GM12878 (cell line): ENCODE measurements around the gene ACTA2. TPM values are rescaled to one million over a fixed set of nuclear protein-coding genes. Genes with fewer than 3 reads are reported as not detected.

Source experiments
- ATAC-seq: fragments of 200-7000 bp; cut with Tn5 transposase; 3 replicates; pipeline ENCODE4 v1.9.1; 2020; ENCODE audit warnings: mild to moderate bottlenecking, moderate library complexity
- BruUV-seq: library from RNA; stranded (reverse); fragments of 400-500 nt; replicated peaks from 2 replicates; lab custom pipeline; 2021; lab: Mats Ljungman, UMichigan
- CTCF ChIA-PET: fragments of 300-600 bp; sonication (Branson Sonifier 250); formaldehyde crosslinking; extraction: SDS; loops from one replicate; lab custom pipeline; 2021; ENCODE audit warnings: inconsistent platforms; lab: Yijun Ruan, JAX
- POLR2A ChIA-PET: fragments of 350-600 bp; formaldehyde crosslinking; extraction: SDS; loops from one replicate; lab custom pipeline; 2021; ENCODE audit warnings: inconsistent platforms; lab: Charles Lee
- RAD21 ChIA-PET: fragments of 300-600 bp; sonication (Branson Sonifier 250); formaldehyde crosslinking; loops from one replicate; lab custom pipeline; 2023; ENCODE audit warnings: antibody characterized with exemption; ENCODE audit not compliant: unreplicated experiment; lab: Charles Lee
- SMC1A ChIA-PET: fragments of 300-600 bp; sonication (Branson Sonifier 250); formaldehyde crosslinking; loops from one replicate; lab custom pipeline; 2023; ENCODE audit not compliant: unreplicated experiment, uncharacterized antibody; lab: Charles Lee
- DNase-seq: peaks from one replicate; pipeline ENCODE4 v3.0.0-alpha.2; 2011; ENCODE audit warnings: low read depth, low spot score
- FAIRE-seq: peaks from 3 replicates; lab custom pipeline; 2011; peaks lifted over from hg19 to GRCh38; lab: Jason Lieb, UNC
- H2AFZ ChIP-seq: 2 replicates; pipeline ENCODE4 v1.6.0; 2011; ENCODE audit warnings: low read depth, low read length, control low read depth; ENCODE audit not compliant: control insufficient read depth
- H3K27ac ChIP-seq: 2 replicates; pipeline ENCODE4 v1.5.1; 2011; ENCODE audit warnings: control low read depth; ENCODE audit not compliant: control insufficient read depth, insufficient read depth
- H3K27me3 ChIP-seq, 2 experiments: replicated peaks in 1 of 2; 2 replicates each; pipeline versions ENCODE4 v1.6.0 to v1.6.1; 2011; ENCODE audit warnings: low read length in 1 of 2; ENCODE audit not compliant: control insufficient read depth in 2 of 2, insufficient read depth in 2 of 2
- H3K36me3 ChIP-seq, 2 experiments: 2 replicates each; pipeline ENCODE4 v1.5.1; 2011; ENCODE audit warnings: low read length in 1 of 2; ENCODE audit not compliant: control insufficient read depth in 2 of 2, insufficient read depth in 2 of 2
- H3K4me1 ChIP-seq: 2 replicates; pipeline ENCODE4 v1.6.1; 2011; ENCODE audit warnings: mild to moderate bottlenecking, low read length, moderate library complexity, mixed read lengths; ENCODE audit not compliant: control insufficient read depth, insufficient read depth
- H3K4me2 ChIP-seq: 2 replicates; pipeline ENCODE4 v1.6.0; 2011; ENCODE audit warnings: control low read depth; ENCODE audit not compliant: control insufficient read depth, insufficient read depth
- H3K4me3 ChIP-seq: fragments of 200-600 bp; sonication (generic); 2 replicates; pipeline ENCODE4 v1.5.1; 2016
- H3K79me2 ChIP-seq: 2 replicates; pipeline ENCODE4 v1.6.0; 2011; ENCODE audit warnings: low read length; ENCODE audit not compliant: control insufficient read depth, insufficient read depth
- H3K9ac ChIP-seq: 2 replicates; pipeline ENCODE4 v1.8.0; 2011; ENCODE audit warnings: low read length, control low read depth, mixed read lengths; ENCODE audit not compliant: control insufficient read depth, insufficient read depth
- H3K9me3 ChIP-seq: replicated peaks from 3 replicates; pipeline ENCODE4 v1.5.1; 2011; ENCODE audit warnings: mild to moderate bottlenecking, low read length; ENCODE audit not compliant: control insufficient read depth, insufficient read depth
- H4K20me1 ChIP-seq: 2 replicates; pipeline ENCODE4 v1.6.0; 2011; ENCODE audit not compliant: control insufficient read depth, insufficient read depth
- CREB1 ChIP-seq: IDR thresholded peaks from 2 replicates; pipeline ENCODE4 v1.6.1; 2012; ENCODE audit warnings: low read depth, mild to moderate bottlenecking, inconsistent platforms
- E4F1 ChIP-seq: fragments of 450-650 bp; IDR thresholded peaks from 2 replicates; pipeline ENCODE4 v1.6.1; 2018; ENCODE audit warnings: borderline replicate concordance, mild to moderate bottlenecking; ENCODE audit not compliant: partially characterized antibody
- ELK1 ChIP-seq: IDR thresholded peaks from 2 replicates; pipeline ENCODE4 v1.6.1; 2012; ENCODE audit warnings: low read depth, low read length, improper control_type of control experiment
- NFYB ChIP-seq: IDR thresholded peaks from 2 replicates; pipeline ENCODE4 v1.6.1; 2011; ENCODE audit warnings: low read depth, mild to moderate bottlenecking, low read length, improper control_type of control experiment, moderate library complexity; ENCODE audit not compliant: insufficient read depth
- NR2C2 ChIP-seq: IDR thresholded peaks from 2 replicates; pipeline ENCODE4 v1.6.1; 2011; ENCODE audit warnings: borderline replicate concordance, low read depth; ENCODE audit not compliant: control insufficient read depth, insufficient read length
- SMAD5 ChIP-seq: IDR thresholded peaks from 2 replicates; pipeline ENCODE4 v1.6.1; 2016; ENCODE audit warnings: antibody characterized with exemption, low read depth
- SP1 ChIP-seq: IDR thresholded peaks from one replicate; pipeline ENCODE4 v1.6.1; 2011; ENCODE audit warnings: low read depth, low read length
- SPI1 ChIP-seq: IDR thresholded peaks from 2 replicates; pipeline ENCODE4 v1.6.1; 2011; ENCODE audit warnings: low read depth, mild to moderate bottlenecking, low read length, moderate library complexity, borderline replicate concordance; ENCODE audit not compliant: insufficient read depth
- TCF3 ChIP-seq: IDR thresholded peaks from 2 replicates; pipeline ENCODE4 v1.6.1; 2012; ENCODE audit warnings: low read depth, mild to moderate bottlenecking, low read length, borderline replicate concordance; ENCODE audit not compliant: insufficient read depth
- WRNIP1 ChIP-seq: IDR thresholded peaks from 2 replicates; pipeline ENCODE4 v1.6.1; 2011; ENCODE audit warnings: low read depth, low read length, improper control_type of control experiment, borderline replicate concordance
- YY1 ChIP-seq: IDR thresholded peaks from 2 replicates; pipeline ENCODE4 v1.6.1; 2011; ENCODE audit warnings: low read depth, mild to moderate bottlenecking, low read length
- ZNF274 ChIP-seq: IDR thresholded peaks from one replicate; pipeline ENCODE4 v1.8.0; 2011; ENCODE audit not compliant: insufficient read length, insufficient read depth
- ZSCAN29 ChIP-seq: fragments of 450-650 bp; IDR thresholded peaks from 2 replicates; pipeline ENCODE4 v1.6.1; 2017; ENCODE audit warnings: mild to moderate bottlenecking, moderate library complexity
- WGBS: methylation state at CpG from one replicate; pipeline ENCODE4 v1.1.6; 2016; ENCODE audit warnings: low lambda C conversion rate; ENCODE audit not compliant: insufficient replicate concordance, insufficient coverage; ENCODE audit errors: missing lambda C conversion rate; 5-methylcytosine and 5-hydroxymethylcytosine counted together
- in situ Hi-C: fragments of 300-500 bp; cut with MboI; formaldehyde crosslinking; loops from 9 replicates; pipeline ENCODE4 v1.14.3; 2018; ENCODE audit warnings: mixed read lengths
- intact Hi-C: fragments of 100-400 bp; cut with micrococcal nuclease; formaldehyde crosslinking; loops from one replicate; pipeline ENCODE4 v1.14.2; 2022; ENCODE audit not compliant: unreplicated experiment
- polyA plus RNA-seq, 11 experiments: library from polyadenylated mRNA; depleted of rRNA in 4 of 11; unstranded in 6 of 11; stranded (reverse) in 5 of 11; fragments of >200 nt; fragmentation: Nextera tagmentation in 4 of 11; fragmentation: Illumina TruSeq in 1 of 11; extraction: Ambion mirVana in 4 of 11; extraction: Trizol in 1 of 11; gene quantifications; 1 replicate in 1 of 11; 2 replicates in 10 of 11; pipeline versions ENCODE4 v1.2.1 to v1.2.3, GENCODE V29; 2011 to 2016; ENCODE audit warnings: inconsistent platforms in 2 of 11, missing spikeins in 2 of 11, low read depth in 1 of 11
- total RNA-seq, 4 experiments: library from RNA; depleted of rRNA in 3 of 4; stranded (reverse); fragments of >200 nt in 3 of 4; fragmentation: Illumina TruSeq in 1 of 4; extraction: Trizol in 1 of 4; gene quantifications; 2 replicates each; pipeline versions ENCODE4 v1.2.1 to v1.2.3, GENCODE V29; 2013 to 2021
- TF ChIP-seq, protein P1 (sequence below): fragments of 150-350 bp; IDR thresholded peaks from 2 replicates; pipeline ENCODE4 v1.6.1; 2016; ENCODE audit warnings: low read depth, low read length
- TF ChIP-seq, protein P2 (sequence below): IDR thresholded peaks from 2 replicates; pipeline ENCODE4 v1.6.1; 2011; ENCODE audit warnings: low read depth, mild to moderate bottlenecking, low read length, moderate library complexity, borderline replicate concordance; ENCODE audit errors: extremely low read depth
- TF ChIP-seq, protein P3 (sequence below): IDR thresholded peaks from 2 replicates; pipeline ENCODE4 v1.6.1; 2012; ENCODE audit warnings: low read depth, low read length, improper control_type of control experiment

Gene ACTA2
- total and polyA plus RNA-seq, 10 of the 15 experiments (the other 5 are each of a cell fraction or from before 2014, with no cell fraction given) = 7.4 to 78.2 (median 32.4) TPM

- intact Hi-C loops = no loop called here
- no peak for DNase-seq
- RAD21 ChIA-PET = interaction anchor here (0.9 to 1.2 kb wide), 2 partner anchors 9 to 41 kb away, joined by 3 to 5 read pairs; no protein-coding TSS in a partner anchor
- Histone ChIP-seq H3K27ac (no peak overlapping the region), H3K9ac (no peak overlapping the region), H3K79me2 (no peaks in the 10 kb centered on the region), H3K4me2 (no peak overlapping the region), H3K36me3 (no peaks in the 10 kb centered on the region), H4K20me1 (no peaks in the 10 kb centered on the region), H3K27me3 (no peaks in the 10 kb centered on the region), H3K4me1 (no peaks in the 10 kb centered on the region), H2AFZ (no peak overlapping the region), H3K9me3 (no peaks in the 10 kb centered on the region), H3K4me3 (no peak overlapping the region)
- FAIRE-seq = no peak
- POLR2A ChIA-PET = no interaction called here
- no peak for ATAC-seq
- in situ Hi-C loops = no loop called here
- CTCF ChIA-PET = interaction anchor here (0.9 to 1.7 kb wide), 5 partner anchors 9 to 228 kb away, joined by 3 to 9 read pairs (median 3); partner anchors contain the start of gene CH25H
- SMC1A ChIA-PET = interaction anchor here (1.6 to 2.2 kb wide), 2 partner anchors 9 to 147 kb away, joined by 4 to 7 read pairs; no protein-coding TSS in a partner anchor
- BruUV-seq = no TSS peak
- WGBS = 95% methylated on average over 2 of the region's 2 CpGs
- TF ChIP-seq ELK1 = no peak
- TF ChIP-seq ZSCAN29 = no peak
- TF ChIP-seq CREB1 = no peak
- TF ChIP-seq SMAD5 = no peak
- TF ChIP-seq SP1 = no peak
- no peak for TF ChIP-seq E4F1
- TF ChIP-seq, protein P1, sequence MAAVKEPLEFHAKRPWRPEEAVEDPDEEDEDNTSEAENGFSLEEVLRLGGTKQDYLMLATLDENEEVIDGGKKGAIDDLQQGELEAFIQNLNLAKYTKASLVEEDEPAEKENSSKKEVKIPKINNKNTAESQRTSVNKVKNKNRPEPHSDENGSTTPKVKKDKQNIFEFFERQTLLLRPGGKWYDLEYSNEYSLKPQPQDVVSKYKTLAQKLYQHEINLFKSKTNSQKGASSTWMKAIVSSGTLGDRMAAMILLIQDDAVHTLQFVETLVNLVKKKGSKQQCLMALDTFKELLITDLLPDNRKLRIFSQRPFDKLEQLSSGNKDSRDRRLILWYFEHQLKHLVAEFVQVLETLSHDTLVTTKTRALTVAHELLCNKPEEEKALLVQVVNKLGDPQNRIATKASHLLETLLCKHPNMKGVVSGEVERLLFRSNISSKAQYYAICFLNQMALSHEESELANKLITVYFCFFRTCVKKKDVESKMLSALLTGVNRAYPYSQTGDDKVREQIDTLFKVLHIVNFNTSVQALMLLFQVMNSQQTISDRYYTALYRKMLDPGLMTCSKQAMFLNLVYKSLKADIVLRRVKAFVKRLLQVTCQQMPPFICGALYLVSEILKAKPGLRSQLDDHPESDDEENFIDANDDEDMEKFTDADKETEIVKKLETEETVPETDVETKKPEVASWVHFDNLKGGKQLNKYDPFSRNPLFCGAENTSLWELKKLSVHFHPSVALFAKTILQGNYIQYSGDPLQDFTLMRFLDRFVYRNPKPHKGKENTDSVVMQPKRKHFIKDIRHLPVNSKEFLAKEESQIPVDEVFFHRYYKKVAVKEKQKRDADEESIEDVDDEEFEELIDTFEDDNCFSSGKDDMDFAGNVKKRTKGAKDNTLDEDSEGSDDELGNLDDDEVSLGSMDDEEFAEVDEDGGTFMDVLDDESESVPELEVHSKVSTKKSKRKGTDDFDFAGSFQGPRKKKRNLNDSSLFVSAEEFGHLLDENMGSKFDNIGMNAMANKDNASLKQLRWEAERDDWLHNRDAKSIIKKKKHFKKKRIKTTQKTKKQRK = no peak
- TF ChIP-seq NFYB = no peak
- no peak for TF ChIP-seq NR2C2
- TF ChIP-seq TCF3 = no peak
- TF ChIP-seq WRNIP1 = no peak
- no peak for TF ChIP-seq ZNF274
- no peak for TF ChIP-seq SPI1
- TF ChIP-seq, protein P2, sequence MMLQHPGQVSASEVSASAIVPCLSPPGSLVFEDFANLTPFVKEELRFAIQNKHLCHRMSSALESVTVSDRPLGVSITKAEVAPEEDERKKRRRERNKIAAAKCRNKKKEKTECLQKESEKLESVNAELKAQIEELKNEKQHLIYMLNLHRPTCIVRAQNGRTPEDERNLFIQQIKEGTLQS = no peak
- TF ChIP-seq, protein P3, sequence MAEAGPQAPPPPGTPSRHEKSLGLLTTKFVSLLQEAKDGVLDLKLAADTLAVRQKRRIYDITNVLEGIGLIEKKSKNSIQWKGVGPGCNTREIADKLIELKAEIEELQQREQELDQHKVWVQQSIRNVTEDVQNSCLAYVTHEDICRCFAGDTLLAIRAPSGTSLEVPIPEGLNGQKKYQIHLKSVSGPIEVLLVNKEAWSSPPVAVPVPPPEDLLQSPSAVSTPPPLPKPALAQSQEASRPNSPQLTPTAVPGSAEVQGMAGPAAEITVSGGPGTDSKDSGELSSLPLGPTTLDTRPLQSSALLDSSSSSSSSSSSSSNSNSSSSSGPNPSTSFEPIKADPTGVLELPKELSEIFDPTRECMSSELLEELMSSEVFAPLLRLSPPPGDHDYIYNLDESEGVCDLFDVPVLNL = no peak
- no peak for TF ChIP-seq YY1
Measured at GRCh38 chr10:88978463-88978862, 25.9 kb upstream of the ACTA2 start.
